ENCODE data around the gene BLZF1. TPM values are rescaled to one million over a fixed set of nuclear protein-coding genes. Genes with fewer than 3 reads are reported as not detected.

Gene BLZF1
- polyA plus RNA-seq, 1 donor = 17.7 TPM

Other genes starting within 250 kb of the BLZF1 start
- 15.7 TPM for gene NME7, start 398 bp upstream of the BLZF1 start, polyA plus RNA-seq (ENCODE audit: insufficient read length)
- gene CCDC181, start 59.3 kb downstream of the BLZF1 start, polyA plus RNA-seq (ENCODE audit: insufficient read length) = 0.53 TPM
- 7.4 TPM for gene SLC19A2, start 117.7 kb downstream of the BLZF1 start, polyA plus RNA-seq (ENCODE audit: insufficient read length)
- gene F5, start 218.3 kb downstream of the BLZF1 start, polyA plus RNA-seq (ENCODE audit: insufficient read length) = 0.11 TPM